B cell (primary cell): ENCODE data around the gene DECR2. TPM values are rescaled to one million over a fixed set of nuclear protein-coding genes. Genes with fewer than 3 reads are reported as not detected.

Experiments used
- ATAC-seq: fragments of 200-7000 bp; cut with Tn5 transposase; one replicate; pipeline ENCODE4 v1.10.0; 2021; ENCODE audit warnings: low read depth, mild to moderate bottlenecking, moderate number of reproducible peaks, moderate library complexity
- CTCF ChIA-PET: fragments of 350-600 bp; sonication (Branson Sonifier 250); formaldehyde crosslinking; loops from one replicate; lab custom pipeline; 2021; ENCODE audit warnings: antibody characterized with exemption, inconsistent platforms; lab: Charles Lee
- POLR2A ChIA-PET: fragments of 350-600 bp; sonication (Branson Sonifier 250); formaldehyde crosslinking; loops from one replicate; lab custom pipeline; 2021; ENCODE audit warnings: antibody characterized with exemption; lab: Charles Lee
- DNase-seq: peaks from one replicate; pipeline ENCODE4 v3.0.0; 2013
- H2AFZ ChIP-seq: 2 replicates; pipeline ENCODE4 v1.6.1; 2012; ENCODE audit warnings: mild to moderate bottlenecking, low read depth, low read length; ENCODE audit not compliant: insufficient read depth, poor library complexity, severe bottlenecking
- H3K27ac ChIP-seq, 2 donors: 1 replicate in 1 of 2; 2 replicates in 1 of 2; pipeline ENCODE4 v1.5.1; 2012 to 2013; ENCODE audit warnings: low read length in 2 of 2, mild to moderate bottlenecking in 2 of 2, moderate library complexity in 1 of 2
- H3K27me3 ChIP-seq, 4 experiments: fragments of 200-600 bp in 1 of 4; sonication (generic) in 1 of 4; replicated peaks in 1 of 4; 1 replicate in 2 of 4; 2 replicates in 2 of 4; pipeline versions ENCODE4 v1.6.1 to v1.7.0; 2013 to 2016; ENCODE audit warnings: low read length in 3 of 4, mild to moderate bottlenecking in 2 of 4, mixed read lengths in 1 of 4, moderate library complexity in 1 of 4; ENCODE audit not compliant: insufficient read depth in 4 of 4, control insufficient read depth in 3 of 4; ENCODE audit errors: control extremely low read depth in 1 of 4
- H3K36me3 ChIP-seq, 2 experiments: replicated peaks in 1 of 2; 1 replicate in 1 of 2; 2 replicates in 1 of 2; pipeline versions ENCODE4 v1.6.1 to v1.7.1; 2013; ENCODE audit warnings: low read length in 1 of 2; ENCODE audit not compliant: insufficient read depth in 2 of 2, control insufficient read depth in 1 of 2; ENCODE audit errors: control extremely low read depth in 1 of 2, extremely low read depth in 1 of 2
- H3K4me1 ChIP-seq, 2 donors: fragments of 200-600 bp in 1 of 2; sonication (generic) in 1 of 2; 1 replicate in 1 of 2; 2 replicates in 1 of 2; pipeline versions ENCODE4 v1.5.1 to v1.6.1; 2013 to 2017; ENCODE audit warnings: low read length in 2 of 2; ENCODE audit not compliant: control insufficient read depth in 2 of 2, insufficient read depth in 2 of 2
- H3K4me2 ChIP-seq: replicated peaks from 2 replicates; pipeline ENCODE3; 2012; ENCODE audit warnings: mild to moderate bottlenecking, low read depth, low read length; ENCODE audit not compliant: poor library complexity, severe bottlenecking
- H3K4me3 ChIP-seq, 5 experiments: fragments of 200-600 bp in 1 of 5; sonication (generic) in 1 of 5; 1 replicate in 3 of 5; 2 replicates in 2 of 5; pipeline versions ENCODE4 v1.5.1 to v1.7.0; 2011 to 2016; ENCODE audit warnings: low read length in 4 of 5, mild to moderate bottlenecking in 4 of 5, low read depth in 2 of 5, control low read depth in 1 of 5, moderate library complexity in 1 of 5; ENCODE audit not compliant: insufficient read depth in 1 of 5; ENCODE audit errors: control extremely low read depth in 1 of 5, extremely low read depth in 1 of 5
- H3K79me2 ChIP-seq: fragments of 200-600 bp; sonication (generic); one replicate; pipeline ENCODE4 v1.6.0; 2016; ENCODE audit warnings: low read length; ENCODE audit not compliant: control insufficient read depth, insufficient read depth
- H3K9ac ChIP-seq: fragments of 200-600 bp; sonication (generic); 2 replicates; pipeline ENCODE4 v1.6.1; 2017; ENCODE audit warnings: mild to moderate bottlenecking, low read length, moderate library complexity
- H3K9me3 ChIP-seq, 3 donors: one replicate each; pipeline versions ENCODE4 v1.6.1 to v1.7.1; 2013; ENCODE audit warnings: low read length in 2 of 3; ENCODE audit not compliant: control insufficient read depth in 2 of 3, insufficient read depth in 1 of 3; ENCODE audit errors: control extremely low read depth in 1 of 3
- H4K20me1 ChIP-seq: 2 replicates; pipeline ENCODE4 v1.6.0; 2012; ENCODE audit warnings: mild to moderate bottlenecking, low read length; ENCODE audit not compliant: insufficient read depth, control insufficient read depth, poor library complexity, severe bottlenecking
- H3K27ac Mint-ChIP-seq: one replicate; pipeline ENCODE4 v1.8.0; 2021; ENCODE audit warnings: mixed read lengths
- H3K27me3 Mint-ChIP-seq: one replicate; pipeline ENCODE4 v1.8.0; 2021; ENCODE audit warnings: mixed read lengths
- H3K4me1 Mint-ChIP-seq: one replicate; pipeline ENCODE4 v1.8.0; 2021; ENCODE audit warnings: mixed read lengths
- H3K4me3 Mint-ChIP-seq: one replicate; pipeline ENCODE4 v1.8.0; 2021; ENCODE audit warnings: mixed read lengths
- H3K9me3 Mint-ChIP-seq: one replicate; pipeline ENCODE4 v1.8.0; 2022; ENCODE audit warnings: mixed read lengths; ENCODE audit not compliant: insufficient read depth
- CTCF ChIP-seq: fragments of 200-600 bp; IDR thresholded peaks from one replicate; pipeline ENCODE4 v1.8.0; 2022; ENCODE audit warnings: antibody characterized with exemption, mild to moderate bottlenecking
- EZH2 ChIP-seq: IDR thresholded peaks from 2 replicates; pipeline ENCODE4 v1.6.1; 2012; ENCODE audit warnings: borderline replicate concordance, low read depth, mild to moderate bottlenecking, moderate library complexity, low read length; ENCODE audit not compliant: insufficient read depth, poor library complexity, severe bottlenecking
- WGBS: methylation state at CpG from one replicate; pipeline ENCODE4 v1.1.5; 2013; ENCODE audit warnings: missing lambda C conversion rate; ENCODE audit not compliant: insufficient coverage; 5-methylcytosine and 5-hydroxymethylcytosine counted together
- intact Hi-C: fragments of 100-400 bp; cut with micrococcal nuclease; formaldehyde crosslinking; loops from one replicate; pipeline ENCODE4 v1.10.0; 2022
- polyA plus RNA-seq: library from polyadenylated mRNA; depleted of rRNA; stranded (reverse); fragments of >200 nt; gene quantifications from 2 replicates; pipeline ENCODE4 v1.2.3, GENCODE V29; 2012
- total RNA-seq, 2 donors: library from RNA; stranded (reverse); fragments of 120-200 nt in 1 of 2; gene quantifications; 1 replicate in 1 of 2; 2 replicates in 1 of 2; pipeline versions ENCODE4 v1.2.3 to v1.2.4, GENCODE V29; 2013 to 2022

DECR2 gene
- total and polyA plus RNA-seq, 2 donors (not counting 1 experiment from before 2014, with no cell fraction given), result 11.0 to 16.3 TPM

- Mint-ChIP-seq H3K27ac (peak overlapping the region; percentile 100), H3K9me3 (no peaks in the 10 kb centered on the region), H3K4me3 (peak overlapping the region; percentile 53), H3K27me3 (no peaks in the 10 kb centered on the region), H3K4me1 (peaks cover 27% of the 10 kb centered on the region)
- 84% methylated on average over 17 of the region's 22 CpGs for WGBS
- H3K79me2 ChIP-seq, result no peaks in the 10 kb centered on the region
- H3K27ac ChIP-seq, result peak overlapping the region; percentile 78 to 90
- TF ChIP-seq EZH2 (no peak), CTCF (no peak)
- peaks cover 0 to 6% of the 10 kb centered on the region in 2 experiments for H3K36me3 ChIP-seq
- H2AFZ ChIP-seq, result no peak overlapping the region
- ATAC-seq (no peak), DNase-seq (peak; percentile 37)
- H3K4me1 ChIP-seq, result peaks cover 26 to 39% of the 10 kb centered on the region in 2 donors
- ChIA-PET POLR2A (interaction anchor here (1.2 kb wide), 1 partner anchor 250 kb away, joined by 4 read pairs; the partner anchor contains the start of gene WDR90), CTCF (interaction anchor here (0.6 kb wide), 1 partner anchor 90 kb away, joined by 4 read pairs; no protein-coding TSS in a partner anchor)
- H4K20me1 ChIP-seq, result peaks cover 7% of the 10 kb centered on the region
- H3K9ac ChIP-seq, result no peak overlapping the region
- H3K27me3 ChIP-seq, result no peaks in the 10 kb centered on the region
- H3K4me2 ChIP-seq, result peak overlapping the region; percentile 79
- intact Hi-C loops, result loop anchor here (1.0 to 5.0 kb wide), 3 partner anchors 16 to 1213 kb away; partner anchors contain the start of genes CRAMP1 and IFT140
- H3K4me3 ChIP-seq, result no peak overlapping the region
- H3K9me3 ChIP-seq, result peaks cover 0 to 6% (median 0%) of the 10 kb centered on the region in 3 donors
Measured at GRCh38 chr16:399340-400019, 2.2 kb upstream of the DECR2 start.
